H9 (cell line): Measurements from ENCODE around the gene SFMBT1. TPM values are rescaled to one million over a fixed set of nuclear protein-coding genes. Genes with fewer than 3 reads are reported as not detected.

ENCODE experiments used
- DNase-seq: peaks from one replicate; pipeline ENCODE4 v3.0.0-alpha.2; 2017
- H2AFZ ChIP-seq: one replicate; pipeline ENCODE4 v1.6.1; 2013; ENCODE audit warnings: mild to moderate bottlenecking, low read length, control low read depth, moderate library complexity
- H2AK5ac ChIP-seq: 2 replicates; pipeline ENCODE4 v1.6.1; 2013; ENCODE audit warnings: low read length, control low read depth, mixed read lengths; ENCODE audit not compliant: insufficient read length
- H2BK120ac ChIP-seq: one replicate; pipeline ENCODE4 v1.6.1; 2013; ENCODE audit warnings: low read depth, mild to moderate bottlenecking, low read length, control low read depth, inconsistent platforms; ENCODE audit not compliant: poor library complexity, severe bottlenecking
- H2BK12ac ChIP-seq: 2 replicates; pipeline ENCODE4 v1.6.1; 2013; ENCODE audit warnings: low read length, control low read depth, mixed read lengths, low read depth; ENCODE audit not compliant: insufficient read length
- H2BK15ac ChIP-seq: 2 replicates; pipeline ENCODE4 v1.6.1; 2013; ENCODE audit warnings: low read depth, low read length, control low read depth
- H2BK20ac ChIP-seq: one replicate; pipeline ENCODE4 v1.6.1; 2013; ENCODE audit warnings: low read depth, mild to moderate bottlenecking, low read length, control low read depth, inconsistent platforms; ENCODE audit not compliant: poor library complexity, severe bottlenecking
- H2BK5ac ChIP-seq: 2 replicates; pipeline ENCODE4 v1.6.1; 2013; ENCODE audit warnings: low read length, control low read depth, mixed read lengths; ENCODE audit not compliant: insufficient read length
- H3K14ac ChIP-seq: 2 replicates; pipeline ENCODE4 v1.6.1; 2013; ENCODE audit warnings: low read length, control low read depth; ENCODE audit not compliant: insufficient read depth
- H3K18ac ChIP-seq: 2 replicates; pipeline ENCODE4 v1.6.1; 2013; ENCODE audit warnings: low read depth, mild to moderate bottlenecking, mixed read lengths, low read length, control low read depth; ENCODE audit not compliant: insufficient read length
- H3K23ac ChIP-seq: 2 replicates; pipeline ENCODE4 v1.6.1; 2013; ENCODE audit warnings: low read length, control low read depth, mixed read lengths, low read depth; ENCODE audit not compliant: insufficient read length
- H3K23me2 ChIP-seq: 2 replicates; pipeline ENCODE4 v1.6.1; 2013; ENCODE audit warnings: low read depth, mild to moderate bottlenecking, mixed read lengths, low read length, control low read depth; ENCODE audit not compliant: insufficient read length, poor library complexity, severe bottlenecking
- H3K27ac ChIP-seq: 2 replicates; pipeline ENCODE4 v1.5.1; 2013; ENCODE audit warnings: low read length, control low read depth, mixed read lengths, low read depth; ENCODE audit not compliant: insufficient read length
- H3K27me3 ChIP-seq: 2 replicates; pipeline ENCODE4 v1.6.1; 2013; ENCODE audit warnings: low read length, control low read depth, inconsistent platforms; ENCODE audit not compliant: insufficient read depth
- H3K4ac ChIP-seq: 2 replicates; pipeline ENCODE4 v1.6.1; 2013; ENCODE audit warnings: low read depth, mild to moderate bottlenecking, control low read depth, inconsistent platforms, low read length, moderate library complexity
- H3K4me1 ChIP-seq: 2 replicates; pipeline ENCODE4 v1.6.1; 2013; ENCODE audit warnings: low read length, control low read depth, inconsistent platforms; ENCODE audit not compliant: insufficient read depth
- H3K4me2 ChIP-seq: 2 replicates; pipeline ENCODE4 v1.6.1; 2013; ENCODE audit warnings: low read length, control low read depth, mixed read lengths; ENCODE audit not compliant: insufficient read length, insufficient read depth
- H3K56ac ChIP-seq: 2 replicates; pipeline ENCODE4 v1.6.1; 2013; ENCODE audit warnings: low read depth, mild to moderate bottlenecking, mixed read lengths, low read length, control low read depth; ENCODE audit not compliant: insufficient read length
- H3K79me1 ChIP-seq: 2 replicates; pipeline ENCODE4 v1.6.1; 2013; ENCODE audit warnings: low read depth, mild to moderate bottlenecking, moderate library complexity, low read length, control low read depth, inconsistent platforms; ENCODE audit not compliant: insufficient read depth, poor library complexity, severe bottlenecking
- H3K79me2 ChIP-seq: 2 replicates; pipeline ENCODE4 v1.6.1; 2013; ENCODE audit warnings: low read length, control low read depth, inconsistent platforms; ENCODE audit not compliant: insufficient read depth
- H3K9ac ChIP-seq: 2 replicates; pipeline ENCODE4 v1.6.1; 2013; ENCODE audit warnings: low read length, control low read depth, mixed read lengths; ENCODE audit not compliant: insufficient read length; ENCODE audit errors: extremely low read depth
- H3K9me3 ChIP-seq: one replicate; pipeline ENCODE4 v1.6.1; 2013; ENCODE audit warnings: low read depth, low read length, inconsistent platforms; ENCODE audit not compliant: control insufficient read depth
- H3T11ph ChIP-seq: one replicate; pipeline ENCODE4 v1.6.1; 2013; ENCODE audit warnings: mild to moderate bottlenecking, low read length, control low read depth, inconsistent platforms
- H4K20me1 ChIP-seq: one replicate; pipeline ENCODE4 v1.6.1; 2013; ENCODE audit not compliant: control insufficient read depth, insufficient read length, insufficient read depth
- H4K5ac ChIP-seq: 2 replicates; pipeline ENCODE4 v1.6.1; 2013; ENCODE audit warnings: low read depth, mild to moderate bottlenecking, mixed read lengths, low read length, control low read depth; ENCODE audit not compliant: insufficient read length
- H4K8ac ChIP-seq: replicated peaks from 2 replicates; pipeline ENCODE4 v1.6.1; 2013; ENCODE audit warnings: low read length, control low read depth, mixed read lengths, low read depth; ENCODE audit not compliant: insufficient read length
- H4K91ac ChIP-seq: 2 replicates; pipeline ENCODE4 v1.6.1; 2013; ENCODE audit warnings: low read depth, mild to moderate bottlenecking, moderate library complexity, mixed read lengths, low read length, control low read depth; ENCODE audit not compliant: insufficient read length
- H3K27ac Mint-ChIP-seq, 3 experiments: 2 replicates in 2 of 3; 3 replicates in 1 of 3; pipeline ENCODE4 v1.8.0; 2020 to 2021; ENCODE audit warnings: mixed read lengths in 3 of 3, mild to moderate bottlenecking in 1 of 3, moderate library complexity in 1 of 3
- H3K27me3 Mint-ChIP-seq: 2 replicates; pipeline ENCODE4 v1.8.0; 2021; ENCODE audit warnings: low read depth, mild to moderate bottlenecking, moderate library complexity, mixed read lengths
- H3K36me3 Mint-ChIP-seq, 3 experiments: 2 replicates in 2 of 3; 3 replicates in 1 of 3; pipeline ENCODE4 v1.8.0; 2020 to 2021; ENCODE audit warnings: low read depth in 3 of 3, mixed read lengths in 3 of 3; ENCODE audit not compliant: insufficient read depth in 1 of 3
- H3K4me1 Mint-ChIP-seq, 2 experiments: 2 replicates each; pipeline ENCODE4 v1.8.0; 2020; ENCODE audit warnings: mixed read lengths in 2 of 2
- H3K4me3 Mint-ChIP-seq, 2 experiments: 2 replicates in 1 of 2; 3 replicates in 1 of 2; pipeline ENCODE4 v1.8.0; 2020 to 2021; ENCODE audit warnings: mild to moderate bottlenecking in 2 of 2, mixed read lengths in 2 of 2, moderate library complexity in 1 of 2
- H3K9me3 Mint-ChIP-seq, 2 experiments: 2 replicates in 1 of 2; 3 replicates in 1 of 2; pipeline ENCODE4 v1.8.0; 2020; ENCODE audit warnings: mild to moderate bottlenecking in 2 of 2, mixed read lengths in 2 of 2, moderate library complexity in 1 of 2
- CTCF ChIP-seq: fragments of 200-600 bp; sonication (generic); conservative IDR thresholded peaks from 3 replicates; pipeline ENCODE4 v1.8.0; 2021; ENCODE audit warnings: antibody characterized with exemption, mild to moderate bottlenecking
- WGBS: extraction: QIAGEN DNeasy Blood & Tissue Kit; methylation state at CpG from one replicate; pipeline ENCODE4 v1.1.7; 2013; ENCODE audit warnings: missing lambda C conversion rate, low lambda C conversion rate, mixed read lengths; ENCODE audit not compliant: insufficient read length; ENCODE audit errors: extremely low coverage; 5-methylcytosine and 5-hydroxymethylcytosine counted together
- total RNA-seq: library from RNA; stranded (reverse); gene quantifications from 2 replicates; pipeline ENCODE4 v1.2.1, GENCODE V29; 2021

Gene SFMBT1
- total RNA-seq, 1 experiment from 2014 or later = 15.3 TPM

- H3K9ac ChIP-seq = no peak overlapping the region
These were observed 29.9 kb upstream of the SFMBT1 start for GRCh38 chr3:53075743-53076140.

More at GRCh38 chr3:53075743-53076140, 29.9 kb upstream of the SFMBT1 start:
- H3K27ac ChIP-seq = no peak overlapping the region
- no peak overlapping the region for H4K5ac ChIP-seq
- H3K27me3 Mint-ChIP-seq = peaks cover 12% of the 10 kb centered on the region
- H2BK20ac ChIP-seq = no peak overlapping the region
- no peaks in the 10 kb centered on the region for H3K79me2 ChIP-seq
- no peak overlapping the region for H3K56ac ChIP-seq
- peaks cover 5% of the 10 kb centered on the region for H3K23me2 ChIP-seq
- H3K4me2 ChIP-seq = no peak overlapping the region
- H3K79me1 ChIP-seq = no peaks in the 10 kb centered on the region
- TF ChIP-seq CTCF = no peak
- peak; percentile 17 for DNase-seq
- no peaks in the 10 kb centered on the region for H3K36me3 Mint-ChIP-seq
- no peak overlapping the region for H2BK15ac ChIP-seq
- no peak overlapping the region for H2AFZ ChIP-seq
- H3K9me3 Mint-ChIP-seq = no peaks in the 10 kb centered on the region
- WGBS = no CpG with 5 or more reads among the region's 3 CpGs
- H3K4me3 Mint-ChIP-seq = no peak overlapping the region
- H2AK5ac ChIP-seq = no peak overlapping the region
- no peak overlapping the region for H4K8ac ChIP-seq
- no peak overlapping the region for H2BK12ac ChIP-seq
- H3K23ac ChIP-seq = no peak overlapping the region
- no peak overlapping the region for H2BK120ac ChIP-seq
- no peaks in the 10 kb centered on the region for H4K20me1 ChIP-seq
- H3K4ac ChIP-seq = no peak overlapping the region
- H3K18ac ChIP-seq = no peak overlapping the region
- no peaks in the 10 kb centered on the region; the same call in 1 of the 2 replicates for H3K4me1 ChIP-seq
- H3K9me3 ChIP-seq = no peaks in the 10 kb centered on the region
- H3K14ac ChIP-seq = no peak overlapping the region
- no peaks in the 10 kb centered on the region for H3K27me3 ChIP-seq
- peaks cover 10 to 16% of the 10 kb centered on the region in 2 experiments for H3K4me1 Mint-ChIP-seq
- H3T11ph ChIP-seq = no peak overlapping the region
- H3K27ac Mint-ChIP-seq = no peak overlapping the region
- no peak overlapping the region for H4K91ac ChIP-seq
- no peak overlapping the region for H2BK5ac ChIP-seq
